HTERT RPE-1 (cell line): ENCODE data around the gene C1orf116.
"Not testable (repeated sequence)": the region's sequence is repeated elsewhere in the genome, so short reads cannot be mapped to it uniquely, and the experiment has no call there.

Source experiments
- in situ Hi-C: fragments of 300-500 bp; cut with MboI; formaldehyde crosslinking; loops from 4 replicates; pipeline ENCODE4 v1.14.3; 2020; ENCODE audit warnings: low sequenced_read_pairs

The C1orf116 gene

GRCh38 chr1:207059881-207060280, 27.3 kb upstream of the C1orf116 start:
- in situ Hi-C loops = no loop called here

GRCh38 chr1:207058878-207059867, 26.6 kb upstream of the C1orf116 start:
- in situ Hi-C loops = no loop called here

- in situ Hi-C loops = no loop called here
Observed at GRCh38 chr1:207058252-207058651, 25.7 kb upstream of the C1orf116 start.

- in situ Hi-C loops = no loop called here
Observed at GRCh38 chr1:207056673-207057072, 24.1 kb upstream of the C1orf116 start.

- in situ Hi-C loops = no loop called here
Observed at GRCh38 chr1:207055386-207056001, 22.9 kb upstream of the C1orf116 start.

GRCh38 chr1:207054491-207054890, 21.9 kb upstream of the C1orf116 start:
- in situ Hi-C loops = no loop called here

- in situ Hi-C loops = no loop called here
Observed at GRCh38 chr1:207052911-207053769, 20.6 kb upstream of the C1orf116 start, which contains the start of gene PFKFB2. PFKFB2 (plus strand) TSS chr1:207053275; CDS start chr1:207054718, 1,443 bp downstream.

GRCh38 chr1:207051191-207051943, 18.8 kb upstream of the C1orf116 start, which contains the start of gene YOD1:
YOD1 (minus strand) TSS chr1:207051208; CDS start chr1:207051030, 178 bp downstream.
- in situ Hi-C loops = no loop called here

GRCh38 chr1:207050480-207051190, 18.1 kb upstream of the C1orf116 start:
- in situ Hi-C loops = no loop called here

GRCh38 chr1:207049974-207050391, 17.4 kb upstream of the C1orf116 start:
- in situ Hi-C loops = no loop called here

- in situ Hi-C loops = no loop called here
Observed at GRCh38 chr1:207049514-207049913, 17.0 kb upstream of the C1orf116 start.

- in situ Hi-C loops = no loop called here
Observed at GRCh38 chr1:207049054-207049453, 16.5 kb upstream of the C1orf116 start.

GRCh38 chr1:207048041-207048440, 15.5 kb upstream of the C1orf116 start:
- in situ Hi-C loops = no loop called here

GRCh38 chr1:207047505-207047904, 14.9 kb upstream of the C1orf116 start:
- in situ Hi-C loops = no loop called here

- in situ Hi-C loops = no loop called here
Observed at GRCh38 chr1:207045453-207045852, 12.9 kb upstream of the C1orf116 start.

- in situ Hi-C loops = not testable (repeated sequence)
Observed at GRCh38 chr1:207041397-207041796, 8.8 kb upstream of the C1orf116 start.

GRCh38 chr1:207040181-207040533, 7.6 kb upstream of the C1orf116 start:
- in situ Hi-C loops = no loop called here

- in situ Hi-C loops = no loop called here
Observed at GRCh38 chr1:207039380-207040180, 7.0 kb upstream of the C1orf116 start.

GRCh38 chr1:207036865-207037264, 4.3 kb upstream of the C1orf116 start:
- in situ Hi-C loops = no loop called here
